ENCODE results near the gene TSPAN31.
A peak's percentile ranks its signal among the peaks of the same experiment; 100 is the strongest.

TSPAN31 gene

DNA sequence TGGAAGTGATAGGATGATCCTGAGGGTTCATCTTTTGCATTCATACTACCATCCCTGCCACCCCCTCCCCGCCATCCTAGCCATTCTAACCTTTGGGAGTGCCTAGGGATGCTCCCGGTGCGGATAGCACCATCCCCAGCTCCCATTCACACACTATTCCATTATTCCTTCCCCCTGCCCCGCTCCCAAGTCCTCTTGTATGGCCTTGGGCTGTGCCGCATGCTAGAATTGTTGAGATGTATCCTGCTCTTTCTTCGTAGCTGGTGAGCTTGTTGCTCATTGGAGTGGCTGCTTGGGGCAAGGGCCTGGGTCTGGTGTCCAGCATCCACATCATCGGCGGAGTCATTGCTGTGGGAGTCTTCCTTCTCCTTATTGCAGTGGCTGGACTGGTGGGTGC is 644 bp downstream of the TSPAN31 start:
- DNase-seq (ENCODE audit: low spot score in 2 of 2): no peak
- H3K36me3 Mint-ChIP-seq: peaks cover 20% of the 10 kb centered on the region

DNA sequence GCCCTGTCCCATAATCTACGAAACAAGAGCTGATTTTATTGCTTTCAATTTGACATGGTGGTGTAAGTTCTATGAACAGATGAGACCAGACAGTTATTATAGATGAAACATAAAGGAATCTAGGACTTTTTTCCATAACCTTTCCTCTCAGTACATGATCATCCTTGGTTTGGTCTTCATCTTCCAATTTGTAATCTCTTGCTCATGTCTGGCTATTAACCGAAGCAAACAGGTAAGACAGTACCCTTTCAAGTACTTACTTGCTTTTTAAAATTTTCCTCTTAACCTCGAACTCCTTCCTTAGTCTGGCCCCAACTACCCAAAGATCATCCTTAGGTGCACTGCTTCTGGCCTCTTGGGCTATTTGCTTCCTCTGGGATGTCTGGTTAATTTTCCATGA is 1.2 kb downstream of the TSPAN31 start:
- Mint-ChIP-seq H3K9me3 (no peaks in the 10 kb centered on the region), H3K36me3 (peaks cover 20% of the 10 kb centered on the region), H3K4me3 (peak overlapping the region; percentile 92), H3K4me1 (peaks cover 39% of the 10 kb centered on the region), H3K27me3 (no peaks in the 10 kb centered on the region), H3K27ac (peak overlapping the region; percentile 92)
- ATAC-seq (ENCODE audit: low read depth) (no peak), DNase-seq (ENCODE audit: low spot score in 2 of 2) (no peak)

More for the DNA sequence above, 644 bp downstream of the TSPAN31 start:
- Mint-ChIP-seq H3K4me1 (peaks cover 44% of the 10 kb centered on the region), H3K9me3 (no peaks in the 10 kb centered on the region), H3K4me3 (peak overlapping the region; percentile 92), H3K27me3 (no peaks in the 10 kb centered on the region), H3K27ac (peak overlapping the region; percentile 92)
- ATAC-seq (ENCODE audit: low read depth): no peak

DNA sequence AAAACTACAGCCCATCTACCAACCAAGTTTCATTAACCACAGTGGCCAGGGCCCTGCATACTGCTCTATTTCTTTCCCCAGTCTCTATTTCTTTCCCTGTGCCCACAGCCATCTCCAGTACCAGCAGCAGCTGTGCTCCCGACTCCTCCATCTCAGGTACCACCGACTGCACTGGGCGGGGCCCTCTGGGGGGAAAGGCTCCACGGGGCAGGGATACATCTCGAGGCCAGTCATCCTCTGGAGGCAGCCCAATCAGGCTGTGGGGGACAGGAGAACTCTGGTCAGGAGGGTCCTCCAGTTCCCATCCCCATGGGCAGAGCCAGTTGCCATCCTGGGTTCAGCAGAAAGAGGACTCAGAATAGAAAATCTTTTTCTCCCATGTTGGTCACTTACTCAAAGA is 4.2 kb downstream of the TSPAN31 start:
- H3K36me3 Mint-ChIP-seq: peaks cover 20% of the 10 kb centered on the region
- no peak for DNase-seq (ENCODE audit: low spot score in 2 of 2)
- H3K4me1 Mint-ChIP-seq: peaks cover 45% of the 10 kb centered on the region
- no peak overlapping the region for H3K27ac Mint-ChIP-seq
- H3K4me3 Mint-ChIP-seq: no peak overlapping the region
- no peaks in the 10 kb centered on the region for H3K27me3 Mint-ChIP-seq
- H3K9me3 Mint-ChIP-seq: no peaks in the 10 kb centered on the region
- ATAC-seq (ENCODE audit: low read depth): no peak

DNA sequence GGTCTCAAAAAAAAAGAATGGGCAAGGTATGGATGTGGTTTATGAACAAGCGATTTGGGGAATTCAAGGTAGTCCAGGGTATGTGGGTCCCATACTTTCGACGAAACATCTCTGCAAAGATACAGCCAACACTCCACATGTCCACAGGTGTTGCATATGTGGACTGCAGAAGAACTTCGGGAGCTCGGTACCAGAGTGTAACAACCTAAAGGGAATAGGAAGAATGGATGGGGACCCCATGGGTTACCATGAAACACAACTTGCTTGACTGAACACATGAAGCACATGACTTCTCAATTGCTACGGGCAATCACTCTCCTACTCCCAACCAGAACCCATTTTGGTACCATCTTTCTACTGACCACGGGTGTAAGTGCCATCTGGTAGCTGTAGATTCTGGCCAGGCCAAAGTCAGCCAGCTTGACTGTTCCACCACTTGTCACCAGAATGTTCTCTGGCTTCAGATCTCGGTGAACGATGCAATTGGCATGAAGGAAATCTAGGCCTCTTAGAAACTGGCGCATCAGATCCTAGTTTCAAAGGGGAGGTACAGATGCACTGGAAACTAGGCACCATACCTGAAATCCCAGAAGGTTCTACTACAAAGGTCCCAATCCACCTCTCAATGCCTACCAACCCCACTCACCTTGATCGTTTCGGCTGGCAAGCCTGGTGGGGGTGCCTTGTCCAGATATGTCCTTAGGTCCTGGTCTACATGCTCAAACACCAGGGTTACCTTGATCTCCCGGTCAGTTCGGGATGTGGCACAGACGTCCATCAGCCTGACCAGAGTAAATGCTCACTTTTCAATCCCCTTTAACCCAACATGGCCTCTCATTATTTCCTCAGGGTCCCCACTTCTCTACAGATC is 6.0 kb downstream of the TSPAN31 start:
- Mint-ChIP-seq H3K9me3 (no peaks in the 10 kb centered on the region), H3K27me3 (no peaks in the 10 kb centered on the region), H3K4me1 (peaks cover 40% of the 10 kb centered on the region), H3K27ac (peak overlapping the region; percentile 85), H3K36me3 (peaks cover 20% of the 10 kb centered on the region), H3K4me3 (peak overlapping the region; percentile 86)
- no peak for DNase-seq (ENCODE audit: low spot score in 2 of 2)
- ATAC-seq (ENCODE audit: low read depth): no peak

DNA sequence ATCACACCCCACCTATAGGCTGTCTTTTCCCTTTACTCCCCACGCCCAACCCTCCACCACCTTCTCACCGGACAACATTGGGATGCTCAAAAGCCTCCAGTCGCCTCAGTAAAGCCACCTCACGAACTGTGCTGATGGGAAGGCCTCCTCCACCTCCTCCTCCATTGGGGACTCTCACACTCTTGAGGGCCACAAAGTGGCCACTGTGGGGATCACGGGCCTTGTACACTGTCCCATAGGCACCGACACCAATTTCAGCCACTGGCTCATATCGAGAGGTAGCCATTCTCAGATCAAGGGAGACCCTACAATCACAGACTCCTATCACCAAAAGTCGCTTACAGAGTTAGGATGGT is 6.6 kb downstream of the TSPAN31 start:
- DNase-seq (ENCODE audit: low spot score in 2 of 2): no peak
- Mint-ChIP-seq H3K36me3 (peaks cover 18% of the 10 kb centered on the region), H3K4me1 (peaks cover 36% of the 10 kb centered on the region), H3K27ac (peak overlapping the region; percentile 85), H3K27me3 (no peaks in the 10 kb centered on the region), H3K9me3 (no peaks in the 10 kb centered on the region), H3K4me3 (peak overlapping the region; percentile 86)
- no peak for ATAC-seq (ENCODE audit: low read depth)

DNA sequence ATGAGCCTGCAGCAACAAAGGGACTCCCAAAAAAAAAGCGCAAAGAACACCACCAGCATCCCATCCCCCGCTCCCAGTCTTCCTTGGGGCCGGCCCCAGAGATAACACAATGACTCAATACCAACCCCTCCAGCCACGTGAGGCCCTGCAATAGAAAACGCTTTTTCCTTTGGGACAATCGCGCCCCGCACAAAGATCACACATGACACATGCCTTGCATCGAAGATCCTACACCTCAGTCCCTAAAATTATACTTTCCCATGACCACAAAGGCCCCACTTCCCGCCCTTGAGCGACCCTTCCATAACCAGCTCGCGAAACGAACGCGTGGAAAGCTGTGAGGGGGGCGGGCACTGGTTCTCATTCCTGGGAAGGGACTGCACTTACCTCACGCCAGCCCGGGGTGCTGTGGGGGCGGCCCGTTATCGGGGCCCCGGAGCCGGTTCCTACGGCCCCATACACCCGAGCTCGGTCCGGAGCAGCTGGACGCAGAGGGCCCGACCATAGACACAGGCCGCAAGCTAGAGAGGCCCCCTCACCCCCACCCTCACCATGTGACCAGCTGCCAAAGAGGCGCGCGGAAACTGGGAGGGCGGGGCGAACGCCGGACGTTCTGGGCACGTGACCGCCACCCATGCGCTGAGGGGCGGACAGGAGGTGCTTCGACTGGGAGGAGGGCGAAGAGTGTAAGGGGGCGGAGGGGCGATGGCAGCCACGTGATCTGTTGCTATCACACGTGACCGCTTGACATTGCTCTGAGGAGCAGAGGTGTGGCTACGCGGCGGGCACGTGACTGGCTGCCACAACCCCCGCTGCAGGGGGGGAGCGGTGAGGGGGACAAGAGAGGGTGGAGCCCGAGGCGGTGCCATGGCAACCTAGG is 7.2 kb downstream of the TSPAN31 start, which contains the start of gene CDK4:
Gene CDK4, minus strand, starts transcription at position 523 of the 880 bp plus-strand sequence. CDS start 593 bp downstream, outside the sequence.
- Mint-ChIP-seq H3K4me3 (peak within 1 kb of the TSS; percentile 86), H3K4me1 (peaks cover 38% of the 10 kb centered on the region)

DNA sequence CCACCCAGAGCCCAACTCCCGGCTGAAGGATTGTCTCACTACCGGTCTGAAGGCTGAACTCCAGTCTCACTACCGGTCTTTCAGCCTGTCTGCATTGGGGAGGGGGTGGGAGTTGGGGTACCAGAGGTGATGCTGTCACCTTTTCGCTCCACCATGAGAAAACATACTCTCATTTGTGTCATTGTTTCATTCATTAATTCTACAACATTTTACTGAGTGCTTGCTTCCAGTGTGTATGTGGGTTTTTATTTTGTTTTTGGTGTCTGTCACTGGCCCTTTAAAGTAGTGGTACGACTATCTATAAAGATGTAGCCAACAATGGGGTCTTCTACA is 7.8 kb downstream of the TSPAN31 start:
- H3K4me3 Mint-ChIP-seq: peak overlapping the region; percentile 86
- ATAC-seq (ENCODE audit: low read depth): no peak
- H3K4me1 Mint-ChIP-seq: peaks cover 38% of the 10 kb centered on the region
- no peaks in the 10 kb centered on the region for H3K27me3 Mint-ChIP-seq
- H3K9me3 Mint-ChIP-seq: no peaks in the 10 kb centered on the region
- H3K36me3 Mint-ChIP-seq: peaks cover 12% of the 10 kb centered on the region
- no peak for DNase-seq (ENCODE audit: low spot score in 2 of 2)
- peak overlapping the region; percentile 85 for H3K27ac Mint-ChIP-seq

More for the DNA sequence above, 7.2 kb downstream of the TSPAN31 start, which contains the start of gene CDK4:
- DNase-seq (ENCODE audit: low spot score in 2 of 2): peak; percentile 97 to 98
- Mint-ChIP-seq H3K9me3 (no peaks in the 10 kb centered on the region), H3K36me3 (peaks cover 17% of the 10 kb centered on the region), H3K27ac (peak within 1 kb of the TSS; percentile 85), H3K27me3 (no peaks in the 10 kb centered on the region)
- ATAC-seq (ENCODE audit: low read depth): peak; percentile 79

DNA sequence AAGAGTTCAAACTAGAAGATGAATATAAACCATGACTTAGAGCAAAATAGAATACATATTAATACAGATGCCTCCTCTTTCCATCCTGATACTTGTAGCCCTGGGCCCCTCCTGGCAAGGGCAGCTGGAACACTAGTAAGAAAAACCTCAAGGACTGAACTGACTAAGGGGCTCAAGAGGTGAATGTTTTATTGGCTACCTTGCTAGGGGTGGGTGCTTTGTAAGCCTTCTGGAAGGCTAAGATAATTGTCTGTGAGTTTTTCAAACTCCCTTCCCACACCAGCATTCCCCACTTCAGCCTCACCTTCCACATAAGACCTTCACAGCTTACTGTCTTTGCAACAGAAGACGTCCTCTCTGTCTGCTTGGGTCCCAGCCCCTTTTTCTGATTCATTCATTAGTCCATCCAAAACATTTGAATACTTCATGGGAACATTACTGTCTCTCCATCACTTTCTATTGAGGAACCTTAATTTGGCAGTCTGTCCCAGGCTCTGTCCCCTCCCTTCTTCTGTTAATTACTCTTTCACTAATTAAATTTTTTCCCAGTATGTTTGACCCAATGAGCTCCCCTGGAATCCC is 9.0 kb downstream of the TSPAN31 start:
- Mint-ChIP-seq H3K36me3 (peaks cover 13% of the 10 kb centered on the region), H3K9me3 (no peaks in the 10 kb centered on the region), H3K4me1 (peaks cover 43% of the 10 kb centered on the region), H3K4me3 (peak overlapping the region; percentile 87), H3K27ac (peak overlapping the region; percentile 85), H3K27me3 (no peaks in the 10 kb centered on the region)
- ATAC-seq (ENCODE audit: low read depth) (no peak), DNase-seq (ENCODE audit: low spot score in 2 of 2) (no peak)

DNA sequence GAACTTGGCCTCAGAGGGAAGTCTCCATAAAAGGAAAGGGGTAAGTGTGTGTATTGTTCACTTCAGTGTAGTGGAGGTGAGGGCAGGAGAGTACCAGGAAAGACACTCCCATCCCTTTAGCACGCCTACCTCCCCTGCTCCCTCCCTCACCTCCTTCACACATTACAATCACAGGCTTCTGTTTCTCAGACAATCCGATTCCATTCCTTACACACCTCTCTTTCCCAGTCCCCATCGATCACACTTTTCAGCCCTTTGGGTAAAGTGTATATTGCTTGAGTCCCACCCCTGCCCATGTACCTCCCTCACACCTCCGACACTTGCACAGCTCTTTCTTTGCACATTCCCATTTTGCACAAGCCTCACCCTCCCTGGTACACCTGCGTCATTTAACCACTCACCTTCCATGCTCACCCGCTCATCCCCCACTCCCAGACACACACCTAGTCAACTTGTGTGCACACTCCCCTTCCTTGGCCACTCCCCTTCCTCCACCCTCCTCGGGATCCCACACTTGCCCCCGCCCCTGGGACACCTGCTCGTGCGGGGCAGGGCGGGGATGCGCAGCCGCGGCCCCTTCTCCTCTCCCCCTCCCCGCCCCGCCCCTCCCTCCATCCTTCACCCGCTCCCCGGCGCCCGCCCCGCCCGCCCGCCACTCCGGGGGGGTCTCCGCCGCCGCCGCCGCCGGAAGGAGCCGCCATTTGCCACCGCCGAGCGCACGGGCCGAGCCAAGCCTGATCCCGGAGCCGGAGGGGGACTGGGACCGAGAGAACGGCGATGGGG is 9.8 kb downstream of the TSPAN31 start, which contains the start of gene MARCHF9:
Gene MARCHF9, plus strand, starts transcription at position 693 of the 783 bp plus-strand sequence. CDS start 426 bp downstream, outside the sequence.
- peak within 1 kb of the TSS; percentile 90 for H3K4me3 Mint-ChIP-seq
- no peaks in the 10 kb centered on the region for H3K27me3 Mint-ChIP-seq
- no peaks in the 10 kb centered on the region for H3K9me3 Mint-ChIP-seq
- H3K4me1 Mint-ChIP-seq: peaks cover 47% of the 10 kb centered on the region
- peaks cover 11% of the 10 kb centered on the region for H3K36me3 Mint-ChIP-seq
- ATAC-seq (ENCODE audit: low read depth) (peak; percentile 23), DNase-seq (ENCODE audit: low spot score in 2 of 2) (peak; percentile 56 to 60)
- H3K27ac Mint-ChIP-seq: peak within 1 kb of the TSS; percentile 88

DNA sequence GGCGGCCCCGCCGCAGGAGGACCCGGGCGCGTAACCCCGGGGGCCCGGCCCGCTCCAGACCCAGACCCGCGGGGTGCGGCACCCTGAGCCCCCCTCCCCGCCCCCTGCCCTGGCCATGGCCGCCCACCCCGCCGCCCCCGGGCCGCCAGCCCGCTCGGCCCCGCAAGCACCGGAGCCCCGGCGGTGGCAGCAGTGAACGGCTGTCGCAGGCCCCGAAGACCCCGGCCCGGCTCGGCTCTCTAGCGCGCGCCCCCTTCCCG is 10.3 kb downstream of the TSPAN31 start:
- DNase-seq (ENCODE audit: low spot score in 2 of 2) (no peak), ATAC-seq (ENCODE audit: low read depth) (no peak)
- Mint-ChIP-seq H3K4me1 (peaks cover 52% of the 10 kb centered on the region), H3K36me3 (peaks cover 11% of the 10 kb centered on the region), H3K27ac (no peak overlapping the region), H3K4me3 (no peak overlapping the region), H3K27me3 (no peaks in the 10 kb centered on the region), H3K9me3 (no peaks in the 10 kb centered on the region)

DNA sequence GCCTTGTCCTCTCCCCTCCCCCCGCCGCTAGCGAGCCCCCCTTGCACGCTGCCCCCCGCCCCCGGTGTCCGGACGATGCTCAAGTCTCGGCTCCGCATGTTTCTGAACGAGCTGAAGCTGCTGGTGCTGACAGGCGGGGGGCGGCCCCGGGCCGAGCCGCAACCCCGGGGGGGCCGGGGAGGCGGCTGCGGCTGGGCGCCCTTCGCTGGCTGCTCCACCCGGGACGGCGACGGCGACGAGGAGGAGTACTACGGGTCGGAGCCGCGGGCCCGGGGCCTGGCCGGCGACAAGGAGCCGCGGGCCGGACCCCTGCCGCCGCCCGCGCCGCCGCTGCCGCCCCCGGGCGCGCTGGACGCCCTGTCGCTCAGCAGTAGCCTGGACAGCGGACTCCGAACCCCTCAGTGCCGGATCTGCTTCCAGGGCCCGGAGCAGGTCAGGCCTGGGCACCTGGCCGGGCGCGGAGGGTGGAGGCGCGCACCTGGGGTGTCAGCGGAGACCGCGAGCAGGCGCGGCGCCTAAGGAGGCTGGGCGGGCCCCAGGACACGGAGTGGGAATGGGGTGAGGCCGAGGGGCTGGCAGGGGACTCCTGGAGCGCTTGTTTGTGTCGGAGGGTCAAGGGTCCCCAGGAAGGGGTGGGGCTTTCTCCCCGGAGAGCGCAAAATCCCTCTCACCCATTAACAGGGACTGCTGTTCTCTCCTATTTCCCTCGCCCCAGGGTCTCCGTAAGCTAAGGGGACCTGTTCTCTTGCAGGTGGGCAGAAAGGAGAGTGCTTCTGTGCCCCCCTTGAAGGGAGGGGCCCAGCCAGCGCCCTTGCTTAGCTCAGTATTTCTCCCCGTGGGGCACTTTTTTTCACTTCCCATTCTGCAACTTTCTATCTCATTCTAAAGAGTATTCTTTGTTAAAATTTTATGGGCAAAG is 10.9 kb downstream of the TSPAN31 start:
- ATAC-seq (ENCODE audit: low read depth): peak; percentile 14
- peaks cover 11% of the 10 kb centered on the region for H3K36me3 Mint-ChIP-seq
- H3K27ac Mint-ChIP-seq: peak overlapping the region; percentile 88
- H3K9me3 Mint-ChIP-seq: no peaks in the 10 kb centered on the region
- H3K27me3 Mint-ChIP-seq: no peaks in the 10 kb centered on the region
- peak overlapping the region; percentile 90 for H3K4me3 Mint-ChIP-seq
- H3K4me1 Mint-ChIP-seq: peaks cover 52% of the 10 kb centered on the region
- DNase-seq (ENCODE audit: low spot score in 2 of 2): peak in 1 of 2 donors; percentile 46

DNA sequence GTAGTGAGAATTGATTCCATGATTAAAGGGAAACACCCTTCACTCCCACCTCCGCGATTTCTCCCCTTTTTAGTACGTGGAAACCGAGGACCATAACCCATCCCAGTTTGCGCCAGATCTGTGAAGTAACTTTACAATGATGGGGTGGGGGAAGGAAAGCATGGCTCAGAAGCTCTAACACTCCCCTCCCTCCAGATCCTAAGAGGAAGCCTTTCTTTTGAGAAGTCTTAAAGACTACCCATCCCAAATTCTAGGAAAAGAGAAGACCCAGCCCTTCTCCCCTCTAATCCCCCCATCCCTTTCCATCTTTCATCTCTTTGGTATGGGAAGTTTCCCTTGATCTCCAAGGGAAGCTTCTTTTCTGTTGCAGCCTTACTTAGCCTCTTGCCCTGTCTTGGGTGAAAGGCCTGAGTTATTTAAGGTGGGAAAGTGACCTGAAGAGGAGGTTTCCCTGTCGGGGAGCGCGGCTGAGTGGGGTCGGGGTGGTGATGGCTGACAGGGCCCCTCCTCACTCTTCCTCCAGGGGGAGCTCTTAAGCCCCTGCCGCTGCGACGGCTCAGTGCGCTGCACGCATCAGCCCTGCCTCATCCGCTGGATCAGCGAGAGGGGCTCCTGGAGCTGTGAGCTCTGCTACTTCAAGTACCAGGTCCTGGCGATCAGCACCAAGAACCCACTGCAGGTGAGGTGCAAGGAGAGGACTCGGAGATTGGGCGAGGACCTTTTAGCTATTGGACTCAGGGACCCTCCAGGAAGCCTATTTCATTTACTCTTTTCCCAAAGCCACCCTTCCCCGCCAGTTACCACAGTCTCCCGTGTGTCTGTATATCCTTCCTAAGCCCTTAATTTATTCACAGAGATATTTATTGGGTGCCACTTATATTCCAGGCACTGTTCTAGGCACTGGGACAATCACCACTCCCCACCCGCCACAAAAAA is 11.8 kb downstream of the TSPAN31 start:
- Mint-ChIP-seq H3K9me3 (no peaks in the 10 kb centered on the region), H3K36me3 (peaks cover 14% of the 10 kb centered on the region), H3K4me3 (peak overlapping the region; percentile 90), H3K4me1 (peaks cover 48% of the 10 kb centered on the region), H3K27ac (peak overlapping the region; percentile 88), H3K27me3 (no peaks in the 10 kb centered on the region)
- DNase-seq (ENCODE audit: low spot score in 2 of 2) (peak; percentile 60 to 67), ATAC-seq (ENCODE audit: low read depth) (peak; percentile 21)

Measured in memory B cell (primary cell).